HG03378 (cell line): ENCODE measurements around the gene PPP4R2.

ENCODE experiments used
- ATAC-seq: cut with Tn5 transposase; IDR thresholded peaks from one replicate; pipeline ENCODE4 v1.9.1; 2021; ENCODE audit warnings: mild to moderate bottlenecking, moderate library complexity; ENCODE audit not compliant: unreplicated experiment

Gene PPP4R2, protein sequence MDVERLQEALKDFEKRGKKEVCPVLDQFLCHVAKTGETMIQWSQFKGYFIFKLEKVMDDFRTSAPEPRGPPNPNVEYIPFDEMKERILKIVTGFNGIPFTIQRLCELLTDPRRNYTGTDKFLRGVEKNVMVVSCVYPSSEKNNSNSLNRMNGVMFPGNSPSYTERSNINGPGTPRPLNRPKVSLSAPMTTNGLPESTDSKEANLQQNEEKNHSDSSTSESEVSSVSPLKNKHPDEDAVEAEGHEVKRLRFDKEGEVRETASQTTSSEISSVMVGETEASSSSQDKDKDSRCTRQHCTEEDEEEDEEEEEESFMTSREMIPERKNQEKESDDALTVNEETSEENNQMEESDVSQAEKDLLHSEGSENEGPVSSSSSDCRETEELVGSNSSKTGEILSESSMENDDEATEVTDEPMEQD

DNA sequence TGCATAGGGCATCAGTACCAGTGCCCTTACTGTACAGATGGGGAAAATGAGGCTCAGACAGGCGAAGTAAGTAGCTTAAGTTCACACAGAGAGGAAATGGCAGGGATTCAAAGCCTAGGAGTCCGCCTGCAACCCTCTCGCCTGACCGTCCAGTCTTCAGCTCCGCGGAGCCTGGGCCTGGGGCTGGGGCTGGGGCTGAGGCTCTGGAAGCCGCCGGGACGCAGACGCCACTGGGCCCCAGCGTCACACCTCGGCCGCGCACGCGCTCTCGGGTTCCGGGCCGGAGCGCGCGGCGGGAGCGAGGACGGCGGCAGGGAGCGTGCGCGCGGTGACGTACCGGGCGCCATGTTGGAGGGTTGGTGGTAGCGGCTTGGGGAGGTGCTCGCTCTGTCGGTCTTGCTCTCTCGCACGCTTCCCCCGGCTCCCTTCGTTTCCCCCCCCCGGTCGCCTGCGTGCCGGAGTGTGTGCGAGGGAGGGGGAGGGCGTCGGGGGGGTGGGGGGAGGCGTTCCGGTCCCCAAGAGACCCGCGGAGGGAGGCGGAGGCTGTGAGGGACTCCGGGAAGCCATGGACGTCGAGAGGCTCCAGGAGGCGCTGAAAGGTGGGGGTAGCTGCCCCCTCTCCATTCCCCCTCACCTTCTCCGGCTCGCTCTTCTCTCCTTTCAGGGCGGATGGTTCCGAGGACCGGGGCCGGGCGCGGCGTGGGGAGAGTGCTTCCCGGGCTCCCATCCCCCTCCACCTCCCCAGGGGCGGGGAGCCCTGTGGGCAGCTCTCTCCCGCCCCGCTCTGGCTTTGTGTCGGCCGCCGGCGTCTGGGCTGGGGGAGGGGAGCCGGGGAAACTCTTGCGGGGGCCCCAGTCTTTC, at the start of gene PPP4R2:
Gene PPP4R2, plus strand, starts transcription at position 339 of the 861 bp plus-strand sequence. Its CDS starts 227 bp downstream, at position 566.
- peak; percentile 75 for ATAC-seq

DNA sequence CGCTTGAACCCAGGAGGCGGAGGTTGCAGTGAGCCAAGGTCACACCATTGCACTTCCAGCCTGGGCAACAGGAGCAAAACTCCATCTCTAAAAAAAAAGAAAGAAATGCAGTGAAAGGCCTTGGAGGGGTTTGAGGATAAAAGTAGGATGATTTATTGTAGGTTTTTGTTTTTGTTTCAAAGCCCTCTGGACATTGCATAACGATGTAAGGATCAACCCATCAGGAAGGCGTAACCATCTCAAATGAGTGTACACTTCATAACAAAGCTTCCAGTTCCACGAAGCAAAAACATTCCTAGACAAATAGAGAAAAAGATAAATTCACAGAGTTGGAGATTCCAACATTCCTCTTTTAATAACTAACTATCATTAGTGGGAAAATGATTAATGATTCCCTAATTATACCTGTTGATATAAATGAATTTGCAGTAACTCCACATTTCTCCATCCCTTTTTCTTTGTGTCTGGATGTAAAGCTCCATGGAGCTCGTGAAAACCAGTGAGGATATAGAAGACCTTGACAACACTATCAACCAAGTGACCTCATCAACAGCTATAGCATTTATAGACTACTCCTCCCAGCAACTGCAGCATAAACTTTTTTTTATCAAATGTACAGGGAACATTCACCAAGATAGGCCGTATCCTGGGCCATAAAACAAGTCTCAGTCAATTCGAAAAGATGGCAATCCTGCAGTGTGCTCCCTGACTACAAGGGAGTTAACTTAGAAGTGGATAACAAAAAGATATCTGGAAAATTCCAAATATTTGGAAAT, 48.7 kb upstream of the PPP4R2 start:
- ATAC-seq, result no peak

DNA sequence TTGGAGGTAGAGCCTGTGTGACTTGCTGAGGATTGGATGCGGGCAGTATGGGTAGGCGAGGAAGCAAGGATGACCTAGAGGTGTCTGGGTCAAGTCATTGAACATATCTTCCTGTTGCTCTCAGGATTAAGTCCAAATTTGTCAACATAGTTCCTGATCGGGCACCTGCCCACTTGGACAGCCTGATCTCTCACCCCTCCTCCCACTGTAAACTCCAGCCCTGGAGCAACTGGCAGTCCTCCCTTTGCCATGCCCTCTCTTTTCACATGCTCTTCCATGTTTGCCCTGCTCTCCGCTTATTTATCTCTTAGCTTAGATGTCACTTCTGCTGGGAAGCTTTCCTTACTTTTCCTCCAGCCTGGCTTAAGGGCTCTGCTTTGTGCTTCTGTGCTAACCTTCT, 47.6 kb upstream of the PPP4R2 start:
- ATAC-seq, result no peak

DNA sequence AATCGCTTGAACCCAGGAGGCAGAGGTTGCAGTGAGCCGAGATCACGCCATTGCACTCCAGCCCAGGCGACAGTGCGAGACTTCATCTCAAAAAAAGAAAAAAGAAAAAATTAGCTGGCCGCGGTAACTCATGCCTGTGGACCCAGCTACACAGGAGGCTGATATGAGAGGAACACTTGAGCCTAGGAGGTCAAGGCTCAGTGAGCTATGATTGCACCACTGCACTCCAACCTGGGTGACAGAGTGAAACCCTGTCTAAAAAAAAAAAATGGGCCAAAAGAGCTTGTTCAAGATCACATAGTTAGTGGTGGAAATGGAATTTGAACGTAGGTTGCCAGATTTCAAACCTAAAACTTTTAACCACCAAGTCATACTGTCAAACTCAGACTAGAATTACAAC, 46.2 kb upstream of the PPP4R2 start:
- ATAC-seq, result no peak

DNA sequence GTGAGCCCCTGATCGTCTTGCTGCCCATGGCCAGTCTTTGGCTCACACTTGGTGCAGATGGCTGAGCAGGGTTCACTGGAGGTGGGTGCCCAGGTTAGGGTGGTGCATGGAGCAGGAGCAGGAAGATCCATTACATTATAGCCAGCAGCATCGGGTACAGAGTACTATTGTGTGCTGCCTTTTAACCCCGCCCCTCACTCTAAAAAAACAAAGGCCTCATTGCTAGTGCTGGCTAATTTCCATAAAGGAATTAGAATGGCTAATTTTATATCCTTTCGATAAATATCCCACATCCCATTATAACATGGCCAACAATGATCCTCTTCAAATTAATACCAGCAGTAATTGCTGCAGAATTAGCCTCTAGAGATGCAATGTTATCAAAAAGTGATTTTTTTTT, 45.8 kb upstream of the PPP4R2 start:
- no peak for ATAC-seq

DNA sequence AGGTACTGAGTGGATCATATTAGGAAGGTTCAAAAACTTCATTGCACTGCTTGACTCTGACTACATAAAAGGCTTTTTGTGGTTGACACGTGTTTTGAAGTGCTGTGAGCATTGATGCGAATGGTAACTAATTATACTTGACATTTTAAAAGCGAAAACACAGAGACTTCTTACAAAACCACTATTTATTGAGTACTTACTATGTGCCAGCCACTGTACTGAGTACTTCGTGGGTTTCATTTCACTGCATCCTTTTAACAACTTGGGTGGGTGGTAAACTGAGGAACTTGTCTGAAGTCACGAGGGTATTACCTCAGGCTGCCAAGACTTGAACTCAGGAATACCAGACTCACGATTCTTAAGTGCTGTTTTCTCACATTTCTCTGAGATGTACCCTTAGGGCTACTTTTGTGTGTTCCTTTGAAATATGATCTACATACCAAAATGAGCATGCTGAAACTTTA, 45.3 kb upstream of the PPP4R2 start:
- ATAC-seq, result peak; percentile 71

DNA sequence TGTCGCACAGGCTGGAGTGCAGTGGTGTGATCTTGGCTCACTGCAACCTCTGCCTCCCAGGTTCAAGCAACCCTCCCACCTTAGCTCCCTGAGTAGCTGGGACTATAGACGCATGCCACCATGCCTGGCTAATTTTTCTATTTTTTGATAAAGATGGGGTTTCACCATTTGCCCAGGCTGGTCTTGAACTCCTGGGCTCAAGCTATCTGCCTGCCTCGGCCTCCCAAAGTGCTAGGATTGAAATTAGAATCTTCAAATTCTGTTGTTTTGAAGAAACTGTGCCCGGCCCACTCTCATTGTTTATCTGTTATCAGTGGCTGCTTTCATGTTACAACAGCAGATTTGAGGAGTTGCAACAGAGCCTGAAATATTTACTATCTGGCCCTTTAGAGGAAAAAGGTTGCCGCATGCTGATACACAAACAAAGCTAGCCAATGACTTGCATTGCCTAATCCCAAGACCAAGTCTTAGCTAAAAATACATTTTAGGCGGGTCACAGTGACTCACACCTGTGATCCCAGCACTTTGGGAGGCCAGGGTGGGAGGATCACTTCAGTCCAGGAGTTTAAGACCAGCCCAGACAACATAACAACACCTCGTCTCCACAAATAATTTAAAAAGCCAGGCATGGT, 43.2 kb upstream of the PPP4R2 start:
- no peak for ATAC-seq

DNA sequence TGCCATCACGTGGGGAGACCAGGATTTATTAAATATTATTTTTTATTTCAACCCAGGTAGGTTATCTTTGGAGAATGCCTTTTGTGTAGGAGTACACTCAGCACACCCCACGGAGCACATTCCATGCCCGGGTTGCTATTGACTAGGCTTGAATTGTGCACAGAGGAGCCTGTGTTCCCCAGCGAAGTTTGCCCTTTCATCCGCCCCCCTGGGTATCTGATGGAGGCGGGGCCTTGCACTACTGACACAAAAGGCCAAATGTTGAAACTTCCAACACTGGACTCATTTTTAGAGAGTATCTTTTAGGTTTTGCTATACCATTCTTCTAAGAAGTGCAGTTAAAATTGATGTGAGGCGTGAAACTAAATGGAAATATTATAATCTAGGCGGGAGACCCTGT, 39.3 kb upstream of the PPP4R2 start:
- ATAC-seq, result no peak

DNA sequence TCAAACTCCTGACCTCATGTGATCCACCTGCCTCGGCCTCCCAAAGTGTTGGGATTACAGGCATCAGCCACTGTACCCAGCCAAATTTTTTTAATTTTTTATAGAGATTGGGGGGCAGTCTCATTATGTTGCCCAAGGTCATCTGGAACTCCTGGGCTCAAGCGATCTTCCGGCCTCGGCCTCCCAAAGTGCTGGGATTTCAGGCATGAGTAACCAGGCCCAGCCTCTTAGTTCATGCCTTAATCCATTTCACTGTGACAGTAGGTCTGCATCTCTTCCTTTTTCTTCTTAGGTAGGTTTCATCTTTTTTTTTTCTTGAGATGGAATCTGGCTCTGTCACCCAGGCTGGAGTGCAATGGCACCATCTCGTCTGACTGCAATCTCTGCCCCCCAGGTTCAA, 37.3 kb upstream of the PPP4R2 start:
- ATAC-seq, result no peak

DNA sequence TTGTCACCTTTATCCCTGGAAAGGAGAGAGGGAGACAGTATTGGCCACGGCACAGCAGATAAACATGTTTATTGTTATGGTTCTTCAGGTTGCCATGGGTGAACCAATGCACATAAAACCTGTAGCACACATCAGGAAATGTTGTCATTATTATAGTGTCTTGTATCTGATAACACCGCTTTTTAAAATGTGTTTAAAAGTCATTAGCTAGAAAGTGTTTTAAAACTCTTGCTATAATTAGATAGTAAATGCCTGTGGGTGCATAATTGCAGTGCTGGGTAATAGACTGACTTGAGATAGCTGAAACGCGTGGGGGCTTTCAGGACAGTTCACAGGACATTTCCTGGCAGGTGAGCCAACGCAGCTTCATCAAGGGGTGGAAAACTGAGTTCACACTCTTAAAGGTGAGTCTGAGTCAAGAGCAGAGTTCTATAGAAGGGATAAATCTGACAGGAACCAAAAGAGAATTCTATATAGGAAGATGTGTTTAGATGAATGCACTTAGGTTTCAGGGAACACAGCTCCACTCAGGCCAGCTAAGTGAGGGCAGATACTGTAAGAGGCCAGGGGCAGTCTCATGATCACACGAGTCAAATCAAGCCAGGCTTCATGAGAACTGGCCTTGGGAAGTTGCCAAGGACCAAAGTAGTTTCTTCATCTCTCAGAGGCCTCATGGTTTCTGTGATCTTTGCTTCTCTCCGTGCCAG, 35.6 kb upstream of the PPP4R2 start:
- no peak for ATAC-seq

DNA sequence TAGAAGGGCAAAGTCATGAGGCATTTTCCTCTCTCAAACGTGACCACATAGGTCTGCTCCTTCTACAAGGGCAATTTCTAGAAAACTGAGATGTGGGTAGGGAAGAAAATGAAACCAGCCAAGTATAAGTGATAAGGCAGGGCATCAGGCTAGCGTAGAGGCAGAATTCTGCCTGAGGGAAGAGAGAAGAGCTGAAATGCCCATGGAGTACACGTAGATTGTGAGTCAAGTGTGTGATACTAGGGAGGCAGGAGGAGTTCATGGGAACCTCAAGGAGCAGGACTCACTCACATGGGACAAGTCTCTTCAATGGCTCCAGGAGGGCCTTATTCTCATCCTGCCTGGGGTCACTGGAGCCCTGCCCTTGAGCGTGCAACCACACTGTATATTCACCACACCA, 34.9 kb upstream of the PPP4R2 start:
- ATAC-seq, result no peak

DNA sequence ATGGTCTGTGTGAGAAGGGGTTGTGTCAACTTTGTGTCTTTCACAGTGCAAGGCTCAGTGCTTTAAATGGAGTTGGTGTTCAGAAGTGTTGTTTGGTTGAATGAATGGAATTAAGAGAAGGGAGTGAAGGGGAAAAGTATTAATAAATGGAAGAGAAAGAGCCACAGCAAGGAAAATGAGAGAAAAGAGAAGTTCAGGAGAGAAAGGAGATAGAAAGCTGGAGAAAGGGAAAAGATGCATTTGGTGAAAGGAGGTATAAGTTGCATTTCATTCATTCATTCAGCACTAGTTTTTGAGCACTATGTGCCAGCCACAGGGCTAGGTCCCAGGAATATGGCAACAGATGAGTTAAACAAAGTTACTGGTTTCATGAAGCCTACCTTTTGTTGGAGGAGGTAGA, 34.3 kb upstream of the PPP4R2 start:
- ATAC-seq, result no peak

DNA sequence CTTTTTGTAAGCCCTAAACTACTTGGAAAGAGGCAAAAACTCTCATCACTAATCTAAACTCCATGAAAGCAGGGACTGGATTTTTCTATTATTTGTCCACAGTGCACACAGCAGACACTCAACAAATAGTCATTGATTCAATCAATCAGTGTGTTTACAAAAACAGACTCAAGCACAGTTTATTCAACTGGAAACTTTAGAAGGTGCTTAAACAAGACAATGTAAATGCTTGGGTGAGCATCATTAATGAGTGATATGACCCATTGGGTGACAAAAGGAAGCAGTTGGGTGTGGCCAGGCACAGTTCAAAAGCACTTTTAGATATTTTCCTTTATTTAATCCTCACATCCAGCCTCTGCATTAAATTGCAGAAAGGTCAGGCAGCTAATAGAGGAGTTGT, 32.0 kb upstream of the PPP4R2 start:
- no peak for ATAC-seq

DNA sequence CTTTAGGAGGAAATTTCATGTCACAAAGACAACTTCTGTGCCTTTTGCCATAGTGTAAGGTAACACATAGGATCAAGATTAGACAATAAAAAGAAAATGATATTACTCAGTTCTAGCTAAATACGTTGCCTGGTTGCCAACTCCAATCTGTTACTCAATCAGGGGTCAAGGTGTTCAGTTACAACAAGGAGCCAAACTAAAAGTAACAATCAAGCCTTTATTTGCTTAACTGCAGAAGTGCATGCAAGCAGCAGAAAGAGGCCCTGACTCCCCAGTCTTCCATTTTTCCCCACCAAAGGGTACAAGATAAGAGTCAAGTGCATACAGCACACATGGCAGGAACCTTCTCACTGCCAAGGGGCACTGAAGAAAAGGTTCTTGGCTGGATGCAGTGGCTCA, 28.3 kb upstream of the PPP4R2 start:
- no peak for ATAC-seq

DNA sequence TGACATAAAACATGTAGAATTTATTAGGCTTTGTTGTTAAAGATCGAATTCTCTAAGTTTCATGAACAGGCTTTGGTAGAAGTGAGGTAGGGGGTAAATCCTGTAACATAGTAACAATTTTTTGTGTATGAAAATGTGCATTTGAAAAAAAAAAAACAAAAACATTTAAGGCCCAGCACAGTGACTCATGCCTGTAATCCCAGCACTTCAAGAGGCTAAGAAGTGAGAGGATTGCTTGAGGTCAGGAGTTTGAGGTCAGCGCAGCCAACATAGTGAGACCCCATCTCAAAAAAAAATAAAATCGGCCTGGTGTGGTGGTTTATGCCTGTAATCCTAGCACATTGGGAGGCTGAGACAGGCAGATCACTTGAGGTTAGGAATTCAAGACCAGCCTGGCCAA, 26.8 kb upstream of the PPP4R2 start:
- no peak for ATAC-seq

DNA sequence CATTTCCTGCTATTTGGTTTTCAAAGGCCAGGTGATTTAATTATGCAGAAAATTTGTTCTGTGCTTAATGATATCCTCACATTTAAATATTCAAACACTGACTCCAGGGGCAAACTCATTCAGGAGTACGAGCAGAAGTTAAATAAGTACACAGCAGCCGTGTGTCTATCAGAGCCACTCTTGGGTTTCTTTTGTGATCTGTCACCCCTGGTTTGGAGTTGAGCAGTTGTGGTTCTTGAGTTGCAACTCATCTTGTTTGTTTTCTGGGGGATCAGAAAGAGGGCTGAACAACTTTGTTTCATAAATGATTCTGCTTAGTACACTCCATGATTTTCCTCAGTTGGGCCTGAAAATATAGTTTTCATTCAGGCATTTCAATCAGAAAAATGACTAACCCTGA, 25.7 kb upstream of the PPP4R2 start:
- no peak for ATAC-seq

DNA sequence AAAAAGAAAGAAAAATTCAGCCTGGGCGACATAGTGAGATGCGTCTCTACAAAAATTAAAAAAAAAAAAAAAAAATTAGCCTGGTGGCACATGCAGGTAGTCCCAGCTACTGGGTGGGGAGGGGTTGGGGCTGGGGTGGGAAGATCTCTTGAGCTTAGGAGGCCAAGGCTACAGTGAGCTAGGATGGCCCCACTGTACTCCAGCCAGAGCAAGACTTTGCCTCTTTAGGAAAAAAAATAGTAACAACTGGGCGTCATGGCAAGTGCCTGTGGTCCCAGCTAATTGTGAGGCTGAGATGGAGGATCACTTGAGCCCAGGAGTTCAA, 23.9 kb upstream of the PPP4R2 start:
- no peak for ATAC-seq

DNA sequence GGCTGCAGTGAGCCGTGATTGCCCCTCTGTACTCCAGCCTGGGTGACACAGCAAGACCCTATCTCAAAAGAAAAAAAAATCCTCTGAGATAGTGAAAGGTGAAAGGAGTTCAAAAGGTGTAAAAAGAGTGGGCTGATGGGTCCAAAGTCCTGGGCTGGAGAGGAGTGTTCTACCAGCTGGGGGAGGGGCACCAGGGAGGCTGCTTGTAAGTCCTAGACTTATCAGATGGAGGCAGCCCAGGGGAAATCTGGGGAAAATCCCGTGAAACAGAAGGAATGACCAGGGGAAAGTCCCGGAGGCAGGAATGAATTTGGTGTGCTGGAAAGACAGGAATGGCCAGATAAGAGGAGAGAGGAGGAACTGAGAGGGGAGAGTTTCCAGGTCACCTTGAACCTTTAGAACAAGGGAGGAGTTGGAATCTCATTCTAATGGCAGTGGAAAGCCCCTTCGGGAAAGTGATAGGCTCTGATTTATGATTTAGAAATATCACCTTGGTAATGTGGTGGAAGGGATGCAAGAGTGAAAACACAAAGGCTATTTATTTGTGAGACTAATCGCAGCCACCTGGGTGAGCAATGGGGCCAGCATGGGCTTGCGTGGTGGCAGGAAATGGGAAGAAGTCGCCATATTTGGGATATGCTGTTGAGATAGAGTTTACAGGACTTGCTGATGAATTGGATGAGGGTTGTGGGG, 23.4 kb upstream of the PPP4R2 start:
- ATAC-seq, result no peak

DNA sequence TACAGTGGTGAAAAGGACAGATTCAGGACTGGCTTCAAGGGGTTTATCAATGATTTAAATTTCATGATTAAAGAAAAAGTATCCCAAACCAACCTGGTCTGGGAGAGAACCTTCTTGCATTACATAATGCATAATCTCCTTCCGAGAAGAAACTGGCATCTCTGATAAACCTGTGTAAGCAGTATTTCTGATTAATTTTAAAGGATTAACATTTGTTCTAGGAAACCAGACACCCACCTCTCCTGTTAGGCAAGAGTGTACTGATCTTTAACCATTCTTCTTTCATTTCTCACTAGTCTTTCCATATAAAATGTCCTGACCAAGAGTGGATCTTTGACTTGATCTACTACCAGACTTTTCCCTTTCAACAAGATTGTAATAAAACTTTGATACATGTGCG, 22.8 kb upstream of the PPP4R2 start:
- no peak for ATAC-seq

DNA sequence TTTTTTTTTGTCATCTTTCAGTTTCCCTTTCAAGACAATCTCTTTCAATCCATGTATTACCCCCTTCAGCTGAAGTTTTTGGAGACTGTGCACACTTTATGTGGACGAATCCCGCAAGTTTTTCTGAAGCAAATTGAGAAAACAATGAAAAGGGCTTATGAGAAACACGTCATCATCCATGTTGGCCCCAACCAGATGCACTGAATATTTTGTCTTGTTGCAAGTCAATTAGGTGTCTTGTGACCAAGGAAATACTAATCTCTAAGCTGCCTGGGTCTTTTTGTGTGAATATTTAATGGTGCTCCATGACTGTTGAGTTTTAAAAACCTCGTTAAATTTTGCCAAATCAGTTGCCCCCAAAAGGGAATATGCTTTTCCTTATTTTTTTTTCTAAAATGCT, 21.7 kb upstream of the PPP4R2 start:
- ATAC-seq, result no peak
